GM21390 (cell line): ENCODE results near the gene SORCS2.

Experiments
- ATAC-seq: cut with Tn5 transposase; IDR thresholded peaks from one replicate; pipeline ENCODE4 v1.9.1; 2021; ENCODE audit not compliant: unreplicated experiment

Gene SORCS2

DNA sequence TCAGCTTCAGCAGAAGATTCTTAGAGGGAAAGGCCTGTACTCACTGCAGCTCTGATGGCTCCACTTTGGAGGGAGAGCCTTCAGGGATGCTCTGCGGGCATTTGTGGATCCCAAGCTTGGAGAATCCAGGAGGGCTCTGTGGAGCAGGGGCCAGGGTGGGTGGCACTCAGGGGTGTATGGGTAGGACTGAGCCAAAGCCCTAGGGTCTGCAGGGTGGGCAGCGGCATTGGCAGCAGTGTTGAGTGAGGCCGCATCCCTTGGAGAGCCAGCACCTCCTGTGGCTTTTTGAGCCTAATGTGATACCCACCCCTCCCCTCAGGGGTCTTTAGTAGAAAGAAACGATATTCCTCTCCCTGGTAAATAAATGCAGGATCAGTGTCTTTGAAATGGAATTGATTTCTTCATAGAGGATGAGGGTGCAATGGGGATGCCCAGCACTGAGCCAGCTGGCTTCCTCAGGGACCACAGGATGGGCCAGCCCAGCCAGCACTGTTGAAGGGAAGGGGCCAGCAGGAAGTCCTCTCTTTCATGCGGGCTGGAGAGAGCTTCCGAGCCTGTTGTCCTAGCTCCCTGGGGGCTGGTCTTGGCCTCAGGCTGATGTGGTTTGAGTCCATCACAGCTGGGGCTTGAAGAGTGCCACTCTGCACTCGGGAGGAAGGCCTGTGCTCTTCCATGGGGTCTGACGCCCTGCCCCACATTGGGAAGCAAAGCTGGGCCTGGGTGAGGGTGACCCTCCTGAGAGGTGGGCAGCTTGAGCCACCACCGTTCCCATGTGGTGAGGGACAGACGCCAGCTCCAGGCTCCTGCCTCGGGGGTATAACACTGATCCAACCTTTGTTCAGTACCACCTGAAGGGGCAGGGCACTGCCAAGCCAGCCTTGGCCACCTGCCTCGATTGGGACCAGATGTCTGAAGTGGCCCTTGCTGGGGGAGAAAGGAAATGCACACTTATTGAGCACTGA, 192.9 kb downstream of the SORCS2 start:
- ATAC-seq = no peak

DNA sequence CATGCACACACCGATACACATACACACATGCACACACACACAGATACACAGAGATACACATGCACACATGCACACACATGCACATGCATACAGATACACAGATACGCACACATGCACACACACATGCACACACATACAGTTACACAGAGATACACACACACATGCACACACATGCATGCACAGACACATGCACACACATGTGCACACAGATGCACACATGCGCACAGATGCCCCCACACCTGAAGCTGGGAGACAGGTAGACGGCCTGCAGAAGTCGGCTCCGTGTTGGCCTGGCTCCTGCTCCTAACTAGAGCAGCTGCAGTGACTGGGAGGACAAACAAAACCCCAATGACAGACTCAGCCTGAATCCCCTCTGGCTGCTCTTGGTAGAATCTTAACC, 195.6 kb downstream of the SORCS2 start:
- ATAC-seq = no peak

DNA sequence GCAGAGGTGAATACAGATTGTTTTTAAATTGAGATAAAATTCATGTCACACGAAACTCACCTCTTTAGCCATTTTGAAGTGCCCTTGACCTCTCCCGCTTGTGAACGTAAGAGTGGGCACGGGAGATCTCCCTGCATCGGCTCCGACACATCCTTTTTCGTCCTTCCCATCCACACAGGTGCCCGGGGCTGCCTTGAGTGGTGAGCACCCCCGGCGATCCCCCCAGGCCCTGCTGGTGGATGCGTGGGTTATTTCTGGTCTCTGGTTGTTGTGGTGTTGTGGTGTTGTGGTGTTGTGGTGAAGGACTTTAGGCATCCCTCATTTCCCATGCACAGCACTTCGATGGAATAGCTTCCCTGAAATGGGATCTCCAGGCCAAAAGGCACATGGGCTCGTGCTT, 196.3 kb downstream of the SORCS2 start:
- ATAC-seq = no peak

DNA sequence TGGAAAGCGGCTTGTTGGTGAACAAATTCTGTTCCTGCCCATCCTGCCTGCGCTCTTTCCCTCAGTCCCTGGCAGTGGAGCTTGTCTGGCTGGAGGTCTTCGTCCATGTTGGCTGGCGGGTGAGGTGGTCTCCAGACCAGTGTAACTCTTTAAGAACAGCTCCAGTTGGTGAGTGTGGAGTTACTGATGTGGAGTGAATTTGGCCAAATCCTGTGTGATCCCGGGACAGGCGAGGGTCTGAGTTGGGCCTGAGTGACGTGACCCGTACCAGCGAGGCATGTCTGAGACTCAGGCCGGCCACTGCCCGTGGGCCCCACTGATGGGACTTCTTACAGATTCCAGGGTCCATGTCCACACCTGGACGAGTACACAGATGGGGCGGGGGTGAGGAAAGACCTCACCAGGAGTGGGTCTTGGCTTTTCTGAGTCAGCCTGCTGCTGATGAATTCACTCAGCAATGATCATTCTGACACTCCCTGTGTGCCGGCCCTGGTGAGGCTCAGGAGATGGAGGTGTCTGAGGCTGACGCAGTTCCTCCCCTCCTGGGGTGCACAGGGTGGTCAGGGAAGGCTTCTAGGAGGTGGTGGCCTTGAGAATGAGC, 196.9 kb downstream of the SORCS2 start:
- no peak for ATAC-seq

DNA sequence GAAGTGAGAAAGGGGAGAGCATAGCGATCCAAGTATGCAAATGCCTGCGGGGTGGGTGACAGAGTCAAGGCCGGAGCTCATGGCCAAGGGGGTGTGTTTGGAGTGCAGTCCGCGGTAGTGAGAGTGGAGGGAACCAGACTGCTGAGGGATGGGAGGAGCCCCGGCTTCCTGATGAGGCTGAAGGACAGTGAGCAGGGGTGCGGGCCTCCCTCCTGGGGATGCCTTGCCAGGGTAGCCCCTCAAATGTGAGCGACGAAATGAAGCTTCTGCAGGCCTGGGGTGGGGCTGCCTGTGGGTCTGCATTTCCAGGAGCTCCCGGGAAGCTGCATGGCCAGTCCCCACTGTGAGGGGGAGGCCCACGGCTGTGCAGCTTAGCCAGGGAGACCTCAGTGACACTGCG, 197.4 kb downstream of the SORCS2 start:
- ATAC-seq = no peak

DNA sequence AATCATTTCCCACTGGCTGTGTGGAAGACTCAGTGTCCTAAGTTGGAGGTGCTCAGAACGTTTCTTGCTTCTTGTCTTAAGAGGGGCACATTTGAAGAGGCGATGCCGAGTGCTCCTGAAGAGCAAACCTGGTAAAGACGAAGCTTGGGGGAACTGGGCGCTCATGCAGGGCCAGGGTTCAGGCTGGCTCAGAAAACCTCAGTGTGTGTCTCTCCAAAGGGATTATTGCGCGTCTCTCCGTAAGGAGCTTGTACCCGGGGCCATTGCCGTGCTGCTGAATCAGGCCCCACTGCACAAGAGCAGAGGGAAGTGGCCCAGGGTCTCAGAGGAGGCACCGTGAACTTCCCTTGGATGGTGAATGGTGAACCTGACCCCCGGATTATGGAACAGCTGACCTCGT, 198.0 kb downstream of the SORCS2 start:
- ATAC-seq = no peak

DNA sequence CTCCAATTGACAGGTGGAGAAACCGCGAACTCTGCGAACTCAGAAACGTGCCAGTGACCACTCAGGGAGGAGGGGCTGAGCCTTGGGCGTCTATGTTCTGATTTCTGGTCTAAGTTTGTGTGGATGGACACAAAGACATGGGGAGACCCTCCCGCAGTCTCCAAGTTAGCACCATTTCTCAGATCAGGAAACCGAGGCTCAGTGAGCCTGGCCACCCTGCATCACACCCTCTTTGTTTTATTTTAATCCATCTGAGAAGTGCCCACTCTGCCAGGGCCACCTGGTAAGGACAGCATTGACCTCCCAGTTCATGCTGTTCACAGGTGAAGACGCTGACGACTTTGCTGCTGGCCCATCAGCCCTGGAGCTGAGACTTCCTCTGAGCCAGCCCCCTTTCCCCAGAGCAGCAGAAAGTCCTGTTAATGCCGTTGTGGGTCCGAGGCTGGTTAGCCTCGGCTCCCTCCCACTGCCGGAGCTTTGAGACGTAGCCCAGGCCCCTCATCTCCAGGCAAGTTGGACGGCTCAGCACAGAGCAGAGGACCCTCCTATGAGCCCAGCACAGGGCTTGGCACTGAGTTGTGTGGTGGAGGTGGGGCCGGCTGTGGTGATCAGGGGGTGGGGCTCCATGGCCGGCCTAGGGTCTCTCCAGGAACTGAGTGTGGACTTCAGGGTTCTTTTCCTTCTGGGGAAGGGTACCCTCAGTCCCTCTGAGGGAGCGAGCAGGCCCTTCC, 198.7 kb downstream of the SORCS2 start:
- no peak for ATAC-seq

DNA sequence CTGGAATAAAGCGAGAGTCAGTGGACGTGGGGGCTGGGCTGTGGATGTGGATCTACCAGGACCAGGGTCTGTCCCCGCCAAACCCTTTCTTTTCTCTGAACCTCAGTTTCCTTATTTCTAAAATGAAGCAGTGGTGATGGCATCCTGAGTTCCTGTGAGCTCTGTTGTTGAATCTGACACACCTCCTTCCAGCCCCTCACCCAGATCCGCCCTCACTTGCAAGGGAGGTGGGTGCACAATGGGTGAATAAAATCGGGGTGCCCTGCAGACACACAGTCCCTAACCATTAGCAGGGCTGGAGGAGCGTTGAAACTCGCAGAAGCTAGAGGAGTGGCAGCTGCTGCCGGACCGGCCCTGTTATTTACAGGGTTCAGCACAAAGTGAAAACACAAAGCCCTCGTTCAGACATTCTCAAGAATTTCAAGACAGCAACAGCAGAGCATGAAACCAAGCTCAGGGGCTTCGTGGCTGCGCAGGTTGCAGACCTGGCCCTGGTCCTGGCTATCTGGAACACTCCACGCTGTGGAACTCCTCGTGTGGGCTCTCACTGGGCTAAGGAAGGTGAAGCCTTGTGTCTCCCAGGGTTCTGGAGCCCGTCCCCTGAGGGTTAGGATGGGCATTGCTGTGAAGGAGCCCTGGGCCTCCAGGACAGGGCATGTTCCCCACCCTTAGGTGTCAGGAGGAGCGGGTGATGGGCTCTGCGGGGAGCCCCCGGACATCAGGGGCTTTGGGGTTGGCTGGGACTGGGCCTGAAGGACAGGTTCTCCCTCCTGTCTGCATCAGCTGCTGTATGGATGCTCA, 199.5 kb downstream of the SORCS2 start:
- ATAC-seq = no peak

DNA sequence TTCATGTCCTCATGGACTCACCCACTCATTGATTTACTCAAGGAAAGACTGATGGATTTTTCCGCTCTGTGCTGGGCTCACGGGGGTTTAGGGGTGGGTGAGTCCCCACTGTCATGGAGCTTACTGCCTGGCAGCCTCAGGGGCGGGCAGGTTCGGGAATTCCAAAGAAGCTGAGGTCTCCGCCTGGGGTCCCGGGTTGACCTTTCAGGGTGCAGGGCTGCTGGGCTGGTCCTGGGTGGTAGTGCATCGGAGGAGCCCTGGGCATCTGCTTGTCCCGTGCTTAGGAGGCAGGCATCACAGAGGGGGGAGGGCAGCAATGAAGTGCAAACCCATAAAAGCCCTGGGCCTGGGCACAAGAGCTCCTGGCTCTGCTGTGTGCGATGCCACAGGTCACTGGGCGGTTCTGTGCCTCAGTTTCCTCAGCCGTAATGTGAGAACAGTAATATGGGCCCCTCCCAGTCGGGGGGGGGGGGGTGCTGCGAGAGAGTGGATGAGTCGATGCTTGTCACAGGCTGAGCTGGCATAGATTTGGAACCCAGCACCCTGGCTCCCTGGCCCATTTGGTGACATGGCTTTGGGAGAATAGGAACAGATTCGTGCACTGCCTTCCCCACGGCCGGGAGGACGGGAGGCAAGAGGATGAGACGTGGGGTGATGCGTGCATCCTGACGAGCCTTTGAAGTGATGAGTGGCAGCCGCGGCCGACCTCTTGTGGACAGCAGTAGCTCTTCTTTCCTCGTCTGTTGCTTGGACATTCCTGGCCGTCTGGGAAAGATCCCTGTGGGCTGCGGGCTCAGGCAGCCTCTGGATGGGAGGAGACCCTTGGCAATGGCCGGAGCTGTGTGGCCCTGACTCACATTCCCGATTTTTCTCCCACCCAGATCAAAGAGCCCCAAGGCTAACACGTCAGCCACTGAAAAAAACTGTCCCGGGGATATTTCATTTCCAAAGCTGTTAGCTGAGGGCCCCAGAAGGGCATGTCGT, 200.4 kb downstream of the SORCS2 start:
- ATAC-seq = no peak

DNA sequence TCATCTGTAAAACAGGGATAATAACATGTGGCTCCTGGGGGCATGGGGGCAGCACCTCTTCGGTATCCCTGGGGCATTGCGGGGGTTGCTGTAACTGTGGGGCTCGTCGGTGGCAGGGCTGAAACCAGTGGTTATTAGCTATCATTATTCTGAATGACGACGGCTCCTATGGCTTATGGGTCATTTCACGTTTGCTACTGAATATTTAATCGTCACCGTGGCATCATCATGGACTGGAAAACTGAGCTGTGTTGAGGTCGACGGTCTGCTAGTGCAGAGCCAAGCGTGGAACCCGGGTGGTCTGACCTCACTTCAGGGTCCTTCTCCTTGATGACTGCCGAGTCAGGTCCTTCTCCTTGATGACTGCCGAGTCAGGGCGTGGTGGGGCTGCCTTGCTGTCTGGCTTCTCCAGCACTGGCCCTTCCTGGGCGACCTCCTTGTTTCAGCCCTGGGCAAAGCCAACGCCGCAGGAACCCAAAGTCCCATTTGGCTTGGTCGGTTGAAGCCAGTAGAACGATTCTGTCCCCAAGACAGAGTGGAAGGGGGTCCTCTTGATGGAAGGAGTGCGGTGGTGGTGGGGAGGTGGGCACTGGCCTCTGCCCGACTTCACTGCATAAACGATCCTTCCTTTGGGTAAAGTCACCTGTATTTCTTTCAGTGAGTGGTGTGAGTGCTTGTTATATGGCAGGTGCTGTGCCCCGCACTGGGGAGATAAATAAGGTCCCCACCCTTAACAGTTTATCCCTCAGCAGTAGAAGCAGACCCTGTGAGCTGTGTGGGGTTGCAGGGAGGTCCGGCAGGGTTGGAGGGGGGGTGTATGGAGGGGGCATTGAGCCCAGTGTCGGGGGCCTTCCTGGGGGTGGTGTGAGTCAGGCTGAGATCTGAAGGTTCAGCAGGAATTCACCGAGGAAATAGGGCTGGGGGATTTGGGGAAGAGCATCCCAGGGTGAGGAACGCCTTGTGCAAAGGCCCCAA, 201.6 kb downstream of the SORCS2 start:
- no peak for ATAC-seq

DNA sequence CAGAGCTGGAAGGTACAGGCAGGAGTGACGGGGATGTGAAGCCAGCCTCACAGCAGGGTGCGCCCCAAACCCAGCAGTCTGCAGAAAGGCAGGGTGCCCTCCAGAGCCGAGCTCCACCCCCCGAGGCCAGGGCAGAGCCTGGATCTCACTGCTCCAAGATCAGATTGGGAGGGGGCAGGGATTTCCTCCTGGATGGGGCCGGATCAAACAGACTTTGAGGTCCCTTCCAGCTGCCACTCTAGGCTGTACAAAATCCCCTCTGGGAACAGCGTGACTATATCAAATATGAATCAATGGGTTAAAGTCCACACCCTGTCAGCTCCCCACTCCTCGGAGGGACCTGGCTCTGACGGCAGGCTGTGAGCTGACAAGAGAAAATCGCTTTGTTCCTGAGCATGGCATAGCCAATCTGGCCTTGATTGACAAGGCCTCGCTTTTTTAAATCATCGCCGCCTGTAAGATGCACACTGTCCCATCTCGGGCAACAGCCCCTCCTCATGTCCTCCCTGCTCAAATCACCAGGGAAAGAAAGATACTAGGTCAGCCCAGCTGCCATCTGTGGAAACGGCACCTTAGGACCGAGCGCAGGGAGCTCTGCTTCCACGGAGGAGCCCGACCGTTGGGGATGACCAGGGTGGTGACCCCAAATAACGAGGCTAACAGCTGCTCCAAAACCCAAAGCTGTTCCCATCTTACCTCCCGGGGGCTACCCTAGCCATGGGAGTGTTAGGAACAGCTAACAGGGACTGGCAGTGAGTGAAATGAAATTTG, 202.5 kb downstream of the SORCS2 start:
- no peak for ATAC-seq

DNA sequence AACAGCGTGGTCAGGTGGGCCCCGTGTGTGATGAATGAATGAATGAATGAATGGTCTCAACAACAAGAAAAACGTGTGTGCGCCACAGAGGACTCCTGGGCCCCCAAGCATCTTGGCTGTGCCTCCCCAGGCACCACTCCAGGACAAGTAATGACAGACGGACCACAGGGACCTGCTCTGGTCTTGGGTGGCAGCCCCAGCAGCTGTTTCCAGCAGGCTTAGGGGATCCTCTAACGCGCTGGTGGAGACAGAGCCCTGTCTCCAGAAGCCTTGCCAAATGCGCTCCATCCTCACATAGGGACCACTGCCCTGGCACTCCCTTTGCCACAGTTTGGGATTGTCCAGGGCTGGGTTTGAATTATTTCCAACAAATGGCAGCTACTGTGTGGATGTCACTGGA, 203.3 kb downstream of the SORCS2 start:
- no peak for ATAC-seq

DNA sequence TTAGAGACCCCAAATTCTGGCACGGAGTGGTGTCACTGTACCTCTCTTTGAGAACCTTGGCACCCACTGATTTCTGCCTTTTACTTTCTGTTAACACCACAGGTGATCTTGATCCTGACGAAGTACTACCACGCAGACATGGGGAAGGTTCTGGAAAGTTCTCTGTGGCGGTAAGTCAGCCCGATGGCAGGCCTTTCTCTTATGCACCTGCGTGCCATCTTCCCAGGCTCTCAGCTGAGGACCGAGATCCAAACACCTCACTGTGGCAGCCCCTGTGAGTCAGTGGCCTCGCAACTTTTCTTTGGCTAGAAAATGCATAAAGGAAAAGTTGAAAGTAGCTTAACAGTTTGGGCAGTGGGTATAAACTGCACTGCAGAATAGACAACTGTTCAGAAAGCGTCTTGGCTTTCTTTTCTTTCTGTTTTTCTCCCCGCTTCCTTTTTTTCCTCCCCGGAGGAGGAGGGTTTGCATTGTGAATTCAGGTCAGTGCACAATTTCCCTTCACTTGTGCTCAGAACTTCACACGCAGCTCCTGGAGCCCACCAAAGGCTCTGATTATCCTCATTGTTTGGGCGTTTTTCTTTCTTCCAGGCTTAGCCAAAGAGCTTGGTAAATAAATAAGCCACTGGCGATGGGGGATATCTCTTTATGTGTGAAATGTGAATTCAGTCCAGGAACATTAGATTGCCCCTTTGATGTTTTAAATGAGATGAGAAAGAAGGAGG, 204.0 kb downstream of the SORCS2 start:
- ATAC-seq = no peak

DNA sequence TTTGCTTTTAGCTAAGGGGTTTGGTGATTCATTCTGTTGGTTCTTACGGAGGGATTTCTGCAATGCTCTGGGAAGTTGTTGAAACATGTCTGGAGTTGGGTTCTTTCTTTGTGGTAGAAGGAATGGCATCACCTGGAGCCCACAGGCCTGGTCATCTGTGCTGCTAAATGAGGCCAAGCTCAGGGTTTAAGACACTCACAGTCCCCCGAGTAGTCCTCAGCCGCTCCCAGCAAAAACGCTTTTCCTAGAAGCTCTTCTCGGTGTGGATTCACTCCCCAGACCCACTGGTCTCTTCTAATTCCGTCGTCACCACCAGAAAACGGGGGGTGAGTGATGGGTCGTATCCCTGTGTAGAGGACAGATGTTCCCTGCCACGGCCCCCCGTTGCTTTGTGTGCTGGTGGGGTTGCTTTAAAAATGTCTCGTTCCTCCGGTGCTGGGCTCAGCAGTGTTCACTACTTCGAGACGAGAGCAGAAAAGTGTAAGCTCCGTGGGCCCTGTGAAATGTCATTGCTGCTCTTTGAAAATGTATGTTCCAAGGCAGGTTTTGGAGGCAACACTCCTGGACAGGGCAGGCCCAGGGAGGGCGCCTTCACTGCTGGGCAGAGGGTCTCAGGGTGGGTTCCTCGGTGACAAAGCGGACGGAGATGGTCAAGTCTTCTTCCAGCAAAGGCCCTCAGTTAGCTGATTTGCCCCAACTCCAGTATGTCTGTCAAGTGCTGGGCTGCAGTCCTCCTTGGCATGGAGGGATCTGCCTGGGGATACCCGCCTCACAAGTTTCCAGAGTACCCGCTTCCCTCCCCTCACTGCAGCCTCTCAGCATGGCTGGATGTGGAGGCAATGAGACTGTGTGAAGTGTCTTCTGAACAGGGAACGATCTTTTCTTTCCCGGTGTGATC, 205.1 kb downstream of the SORCS2 start:
- ATAC-seq = no peak

DNA sequence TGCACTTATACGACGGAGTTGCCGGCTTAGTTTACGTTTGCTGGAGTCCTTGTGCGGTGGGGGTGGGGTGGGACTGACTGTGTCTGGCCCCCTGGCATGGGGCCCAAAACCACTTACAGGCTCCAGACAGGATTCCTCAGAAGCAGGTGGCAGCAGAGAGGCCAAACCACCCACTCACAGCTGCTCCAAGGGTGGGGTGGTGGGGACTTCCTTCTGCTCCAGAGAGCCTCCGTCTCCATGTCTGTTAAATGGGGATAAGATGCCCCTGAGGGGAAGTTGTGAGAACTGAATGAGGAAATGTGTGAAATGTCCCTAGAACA, 205.7 kb downstream of the SORCS2 start:
- no peak for ATAC-seq

DNA sequence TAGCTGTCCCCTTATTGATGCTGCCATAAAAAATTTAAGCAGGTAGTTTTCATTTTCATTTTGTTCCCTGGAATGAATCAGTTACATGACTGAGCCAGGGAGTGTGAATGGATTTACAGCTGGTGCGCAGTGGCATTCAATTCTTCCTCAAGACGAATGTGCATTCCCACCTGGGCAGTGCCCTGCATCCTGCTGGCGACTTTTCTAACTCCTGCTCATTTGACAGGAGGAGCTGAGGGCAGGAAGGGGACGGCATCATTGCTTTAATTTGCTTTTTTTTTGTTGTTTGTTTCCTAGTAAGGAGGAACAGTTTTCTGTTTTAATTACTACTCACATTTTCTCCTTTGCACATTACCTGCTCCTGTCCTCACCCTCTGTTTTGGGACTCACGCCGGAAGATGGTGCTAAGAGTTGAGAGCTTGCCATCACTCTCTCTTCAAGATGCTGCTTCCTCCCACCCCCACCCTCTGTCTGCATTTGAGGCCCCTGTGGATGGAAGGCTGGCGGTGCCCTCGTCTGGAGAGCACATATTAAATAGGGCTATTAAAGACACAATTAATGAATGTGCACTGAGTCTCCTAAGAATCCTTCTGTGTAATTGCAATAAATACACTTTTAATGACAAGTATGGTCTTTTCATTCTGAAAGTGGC, 206.6 kb downstream of the SORCS2 start:
- ATAC-seq = no peak
